Bronchial epithelial cell (primary cell): ENCODE results near the gene FANCB. TPM values are rescaled to one million over a fixed set of nuclear protein-coding genes. Genes with fewer than 3 reads are reported as not detected.

Experiments
- DNase-seq: peaks from one replicate; pipeline ENCODE4 v3.0.0-alpha.2; 2010; ENCODE audit warnings: low read depth
- FAIRE-seq: peaks from 2 replicates; lab custom pipeline; 2011; peaks lifted over from hg19 to GRCh38; lab: Jason Lieb, UNC
- H3K27me3 ChIP-seq: 2 replicates; pipeline ENCODE4 v1.5.1; 2011; ENCODE audit warnings: low read length; ENCODE audit not compliant: control insufficient read depth, insufficient read depth
- H3K36me3 ChIP-seq: 2 replicates; pipeline ENCODE4 v1.5.1; 2011; ENCODE audit warnings: low read length; ENCODE audit not compliant: control insufficient read depth, insufficient read depth
- H3K4me3 ChIP-seq: 2 replicates; pipeline ENCODE4 v1.5.1; 2011; ENCODE audit warnings: mild to moderate bottlenecking, low read depth, low read length, control low read depth
- total RNA-seq: library from RNA; depleted of rRNA; stranded (reverse); fragments of >200 nt; gene quantifications from 2 replicates; pipeline ENCODE4 v1.2.1, GENCODE V29; 2014
- TF ChIP-seq, protein P1 (sequence below): IDR thresholded peaks from 2 replicates; pipeline ENCODE4 v1.5.1; 2011; ENCODE audit warnings: mild to moderate bottlenecking, moderate library complexity, low read length, control low read depth, inconsistent platforms; ENCODE audit not compliant: insufficient read depth, severe bottlenecking

The FANCB gene
- total RNA-seq, 1 donor from 2014 or later, result 1.8 TPM

DNA sequence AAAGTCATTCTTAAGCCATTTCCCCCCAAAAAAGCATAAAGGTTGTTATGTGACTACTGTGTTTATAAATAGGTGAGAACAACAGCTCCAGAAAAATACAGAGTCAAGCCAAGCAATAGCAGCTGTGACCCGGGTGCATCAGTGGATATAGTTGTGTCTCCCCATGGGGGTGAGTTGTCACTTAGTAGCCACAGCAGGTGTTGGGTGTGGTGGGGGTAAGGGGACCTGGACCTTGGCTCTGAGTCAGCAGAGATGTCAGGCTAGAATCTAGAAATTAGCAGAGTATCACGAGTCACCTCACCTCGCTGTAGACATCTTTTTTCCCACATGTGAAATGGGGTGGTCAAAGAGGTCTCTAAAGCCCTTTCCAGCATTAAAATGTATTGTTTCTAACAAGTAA is 42.7 kb upstream of the FANCB start:
- FAIRE-seq (no peak), DNase-seq (no peak)
- TF ChIP-seq, protein P1, sequence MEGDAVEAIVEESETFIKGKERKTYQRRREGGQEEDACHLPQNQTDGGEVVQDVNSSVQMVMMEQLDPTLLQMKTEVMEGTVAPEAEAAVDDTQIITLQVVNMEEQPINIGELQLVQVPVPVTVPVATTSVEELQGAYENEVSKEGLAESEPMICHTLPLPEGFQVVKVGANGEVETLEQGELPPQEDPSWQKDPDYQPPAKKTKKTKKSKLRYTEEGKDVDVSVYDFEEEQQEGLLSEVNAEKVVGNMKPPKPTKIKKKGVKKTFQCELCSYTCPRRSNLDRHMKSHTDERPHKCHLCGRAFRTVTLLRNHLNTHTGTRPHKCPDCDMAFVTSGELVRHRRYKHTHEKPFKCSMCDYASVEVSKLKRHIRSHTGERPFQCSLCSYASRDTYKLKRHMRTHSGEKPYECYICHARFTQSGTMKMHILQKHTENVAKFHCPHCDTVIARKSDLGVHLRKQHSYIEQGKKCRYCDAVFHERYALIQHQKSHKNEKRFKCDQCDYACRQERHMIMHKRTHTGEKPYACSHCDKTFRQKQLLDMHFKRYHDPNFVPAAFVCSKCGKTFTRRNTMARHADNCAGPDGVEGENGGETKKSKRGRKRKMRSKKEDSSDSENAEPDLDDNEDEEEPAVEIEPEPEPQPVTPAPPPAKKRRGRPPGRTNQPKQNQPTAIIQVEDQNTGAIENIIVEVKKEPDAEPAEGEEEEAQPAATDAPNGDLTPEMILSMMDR, result no peak
- Histone ChIP-seq H3K36me3 (no peaks in the 10 kb centered on the region), H3K27me3 (no peaks in the 10 kb centered on the region), H3K4me3 (no peak overlapping the region)

DNA sequence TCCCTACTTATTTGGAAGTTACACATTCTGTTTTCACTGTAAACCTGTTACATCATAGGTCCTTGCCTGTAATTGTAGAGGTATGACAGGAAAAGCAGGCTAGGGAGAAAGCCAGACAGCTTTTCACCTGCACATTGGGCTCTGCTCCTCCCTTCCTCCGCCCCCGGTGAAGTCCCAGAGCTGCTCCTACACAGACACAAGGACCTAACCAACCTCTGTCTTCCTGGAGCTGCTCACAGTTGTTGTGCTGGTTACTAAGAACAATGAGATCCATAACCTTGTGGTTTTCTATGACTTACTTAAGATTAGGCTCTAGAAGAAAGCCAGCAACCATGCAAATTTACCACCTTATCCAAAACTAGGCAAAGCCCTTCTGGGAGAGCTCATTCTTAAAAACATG is 40.4 kb upstream of the FANCB start:
- no peaks in the 10 kb centered on the region for H3K36me3 ChIP-seq
- no peak overlapping the region for H3K4me3 ChIP-seq
- FAIRE-seq, result no peak
- peak; percentile 20 for DNase-seq
- TF ChIP-seq, protein P1, result no peak
- H3K27me3 ChIP-seq, result no peaks in the 10 kb centered on the region

DNA sequence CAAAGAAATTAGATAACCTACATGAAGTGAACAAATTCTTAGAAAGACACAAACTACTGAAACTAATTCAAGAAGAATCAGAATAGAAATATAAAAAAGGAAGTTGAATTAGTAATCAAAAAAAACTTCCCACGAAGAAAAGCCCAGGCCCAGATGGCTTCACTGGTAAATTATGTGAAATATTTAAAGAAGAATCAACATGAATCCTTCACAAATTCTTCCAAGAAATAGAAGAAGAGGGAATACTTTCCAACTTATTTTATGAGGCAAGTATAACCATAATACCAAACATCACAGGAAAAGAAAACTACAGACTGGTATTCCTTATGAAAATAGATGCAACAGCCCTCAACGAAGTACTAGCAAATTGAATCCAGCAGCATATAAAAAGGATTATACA is 31.0 kb upstream of the FANCB start:
- Histone ChIP-seq H3K36me3 (no peaks in the 10 kb centered on the region), H3K4me3 (no peak overlapping the region), H3K27me3 (no peaks in the 10 kb centered on the region)
- TF ChIP-seq, protein P1, result no peak
- FAIRE-seq (no peak), DNase-seq (no peak)

DNA sequence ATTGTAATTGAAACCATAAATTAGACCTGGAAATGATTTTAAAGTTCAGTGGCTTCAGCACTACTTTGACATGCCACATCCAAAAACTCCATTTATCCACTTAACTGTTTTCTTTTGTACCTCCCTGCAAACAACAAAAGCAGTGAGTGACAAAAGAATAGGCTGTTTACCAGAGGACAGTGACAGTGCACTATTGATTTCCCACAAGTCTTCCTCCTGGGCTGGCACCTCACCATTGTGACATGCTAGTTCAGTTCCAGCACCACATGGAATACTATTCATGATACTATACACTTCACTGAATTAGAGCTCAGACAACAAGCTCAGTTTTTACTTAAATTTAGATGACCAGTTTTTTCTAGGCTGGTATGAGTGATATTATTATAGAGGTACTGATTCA is 29.7 kb upstream of the FANCB start:
- H3K36me3 ChIP-seq, result no peaks in the 10 kb centered on the region
- TF ChIP-seq, protein P1, result no peak
- no peak for DNase-seq
- no peaks in the 10 kb centered on the region for H3K27me3 ChIP-seq
- FAIRE-seq, result no peak
- H3K4me3 ChIP-seq, result no peak overlapping the region

DNA sequence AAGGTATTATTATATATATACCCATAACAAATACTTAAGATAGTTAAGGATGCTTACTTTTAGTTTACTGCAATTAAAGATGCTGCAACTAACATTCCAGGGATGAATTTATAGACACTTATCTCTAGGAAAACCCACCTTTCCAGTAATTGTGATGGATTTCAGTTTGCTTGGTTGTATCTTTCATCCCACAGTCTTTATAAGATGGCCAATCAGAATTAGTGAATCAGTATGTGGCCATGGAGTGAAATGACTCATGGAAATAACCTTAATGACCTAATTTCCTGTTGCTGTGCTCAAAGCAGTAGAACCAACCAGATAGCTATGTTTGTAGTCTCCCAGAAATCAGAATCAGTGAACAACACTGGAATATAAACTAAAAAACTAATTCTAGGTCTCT is 26.7 kb upstream of the FANCB start:
- TF ChIP-seq, protein P1, result no peak
- no peak overlapping the region for H3K4me3 ChIP-seq
- DNase-seq, result peak; percentile 75
- FAIRE-seq, result no peak
- H3K27me3 ChIP-seq, result no peaks in the 10 kb centered on the region
- no peaks in the 10 kb centered on the region for H3K36me3 ChIP-seq

DNA sequence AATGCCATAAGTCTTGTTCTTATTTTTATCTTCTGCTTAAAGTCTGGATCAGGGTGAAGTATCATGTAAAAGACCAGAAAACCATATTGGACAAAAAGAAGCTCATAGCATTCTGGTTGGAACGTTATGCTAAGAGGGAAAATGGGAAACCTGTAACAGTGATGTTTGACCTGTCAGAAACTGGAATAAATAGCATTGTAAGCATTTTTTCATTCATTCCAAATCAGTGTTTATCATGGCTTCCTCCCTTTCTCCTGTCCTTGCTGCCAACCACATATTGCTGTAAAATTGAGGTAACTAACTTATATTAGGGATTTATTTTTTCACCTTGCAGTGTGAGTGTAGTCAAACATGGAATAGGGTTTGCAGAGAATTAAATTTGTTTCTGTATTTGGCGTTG is 24.2 kb upstream of the FANCB start:
- Histone ChIP-seq H3K4me3 (no peak overlapping the region), H3K27me3 (no peaks in the 10 kb centered on the region), H3K36me3 (no peaks in the 10 kb centered on the region)
- DNase-seq, result no peak
- no peak for FAIRE-seq
- TF ChIP-seq, protein P1, result no peak
